Neural crest cell (in vitro differentiated cells): ENCODE measurements around the gene E4F1. TPM values are rescaled to one million over a fixed set of nuclear protein-coding genes. Genes with fewer than 3 reads are reported as not detected.
A peak's percentile ranks its signal among the peaks of the same experiment; 100 is the strongest.

Source experiments
- DNase-seq: peaks from one replicate; pipeline ENCODE4 v3.0.0; 2021; ENCODE audit warnings: low read depth, mixed read lengths, low spot score
- H3K27ac Mint-ChIP-seq: one replicate; pipeline ENCODE4 v1.8.0; 2021; ENCODE audit warnings: mild to moderate bottlenecking, mixed read lengths; ENCODE audit not compliant: unreplicated experiment
- H3K27me3 Mint-ChIP-seq: 2 replicates; pipeline ENCODE4 v1.8.0; 2021; ENCODE audit warnings: low read depth, mild to moderate bottlenecking, mixed read lengths
- H3K36me3 Mint-ChIP-seq: 2 replicates; pipeline ENCODE4 v1.8.0; 2021; ENCODE audit warnings: low read depth, mild to moderate bottlenecking, mixed read lengths
- H3K4me1 Mint-ChIP-seq: 2 replicates; pipeline ENCODE4 v1.8.0; 2021; ENCODE audit warnings: mixed read lengths
- H3K4me3 Mint-ChIP-seq: one replicate; pipeline ENCODE4 v1.8.0; 2021; ENCODE audit warnings: mild to moderate bottlenecking, mixed read lengths
- H3K9me3 Mint-ChIP-seq: 2 replicates; pipeline ENCODE4 v1.8.0; 2021; ENCODE audit warnings: mixed read lengths
- CTCF ChIP-seq: fragments of 200-600 bp; sonication (generic); conservative IDR thresholded peaks from 2 replicates; pipeline ENCODE4 v1.5.0; 2021; ENCODE audit warnings: antibody characterized with exemption, mild to moderate bottlenecking
- total RNA-seq: library from RNA; stranded (reverse); gene quantifications from 2 replicates; pipeline ENCODE4 v1.2.1, GENCODE V29; 2021

E4F1 gene
- total RNA-seq, 1 donor from 2014 or later: 38.9 TPM

- TF ChIP-seq CTCF: no peak
These were observed 42.9 kb upstream of the E4F1 start for GRCh38 chr16:2180461-2180860.

GRCh38 chr16:2180962-2181923, 42.1 kb upstream of the E4F1 start:
- TF ChIP-seq CTCF: no peak
- no peaks in the 10 kb centered on the region for H3K4me1 Mint-ChIP-seq
- no peak for DNase-seq
- H3K27me3 Mint-ChIP-seq: no peaks in the 10 kb centered on the region
- H3K4me3 Mint-ChIP-seq: no peak overlapping the region
- no peaks in the 10 kb centered on the region for H3K9me3 Mint-ChIP-seq
- H3K36me3 Mint-ChIP-seq: peaks cover 3% of the 10 kb centered on the region
- no peak overlapping the region for H3K27ac Mint-ChIP-seq

More at GRCh38 chr16:2180461-2180860, 42.9 kb upstream of the E4F1 start:
- no peaks in the 10 kb centered on the region for H3K27me3 Mint-ChIP-seq
- H3K4me1 Mint-ChIP-seq: no peaks in the 10 kb centered on the region
- no peak overlapping the region for H3K4me3 Mint-ChIP-seq
- peaks cover 3% of the 10 kb centered on the region for H3K36me3 Mint-ChIP-seq
- no peaks in the 10 kb centered on the region for H3K9me3 Mint-ChIP-seq
- H3K27ac Mint-ChIP-seq: no peak overlapping the region
- DNase-seq: no peak

- H3K4me1 Mint-ChIP-seq: no peaks in the 10 kb centered on the region
- TF ChIP-seq CTCF: no peak
- no peaks in the 10 kb centered on the region for H3K27me3 Mint-ChIP-seq
- H3K36me3 Mint-ChIP-seq: peaks cover 3% of the 10 kb centered on the region
- H3K4me3 Mint-ChIP-seq: no peak overlapping the region
- no peak for DNase-seq
- H3K9me3 Mint-ChIP-seq: no peaks in the 10 kb centered on the region
- H3K27ac Mint-ChIP-seq: no peak overlapping the region
These were observed 41.4 kb upstream of the E4F1 start for GRCh38 chr16:2181952-2182351.

GRCh38 chr16:2183671-2184070, 39.7 kb upstream of the E4F1 start:
- H3K27me3 Mint-ChIP-seq: no peaks in the 10 kb centered on the region
- no peak overlapping the region for H3K27ac Mint-ChIP-seq
- no peaks in the 10 kb centered on the region for H3K4me1 Mint-ChIP-seq
- TF ChIP-seq CTCF: no peak
- DNase-seq: no peak
- no peaks in the 10 kb centered on the region for H3K9me3 Mint-ChIP-seq
- peaks cover 3% of the 10 kb centered on the region for H3K36me3 Mint-ChIP-seq
- H3K4me3 Mint-ChIP-seq: no peak overlapping the region

- no peak for TF ChIP-seq CTCF
- Mint-ChIP-seq H3K4me1 (no peaks in the 10 kb centered on the region), H3K36me3 (peaks cover 3% of the 10 kb centered on the region), H3K27me3 (no peaks in the 10 kb centered on the region), H3K9me3 (no peaks in the 10 kb centered on the region), H3K27ac (no peak overlapping the region), H3K4me3 (peak overlapping the region; percentile 8)
- DNase-seq: no peak
These were observed 39.0 kb upstream of the E4F1 start for GRCh38 chr16:2184346-2184745.
